ENCODE results near the gene NLRP9.

The NLRP9 gene

GRCh38 chr19:55700813-55701212, 37.4 kb downstream of the NLRP9 start:
- no peaks in the 10 kb centered on the region for H3K79me2 ChIP-seq (ENCODE audit: control insufficient read depth, low read length)
- H4K20me1 ChIP-seq (ENCODE audit: control insufficient read depth, insufficient read depth, low read depth, low read length): no peaks in the 10 kb centered on the region
- TF ChIP-seq EZH2phosphoT487 (IDR thresholded peaks at IDR 0.05; ENCODE audit: borderline replicate concordance, low read length) (no peak), CTCF (IDR thresholded peaks at IDR 0.05; ENCODE audit: low read depth, low read length, poor library complexity, severe bottlenecking) (no peak)
- H3K4me1 ChIP-seq (ENCODE audit: control insufficient read depth, low read length): no peaks in the 10 kb centered on the region
- no peak overlapping the region for H3K27ac ChIP-seq (ENCODE audit: low read depth, low read length)
- no peak overlapping the region for H3K4me3 ChIP-seq (ENCODE audit: low read length)
- peaks cover 58% of the 10 kb centered on the region for H3K36me3 ChIP-seq (ENCODE audit: control insufficient read depth, low read length)
- H3K4me2 ChIP-seq (ENCODE audit: low read length): no peak overlapping the region
- no peaks in the 10 kb centered on the region for H3K27me3 ChIP-seq (ENCODE audit: control insufficient read depth, low read length)
- no peaks in the 10 kb centered on the region for H3K9me2 ChIP-seq (replicated peaks; ENCODE audit: control insufficient read depth, low read length)
- H3F3A ChIP-seq (ENCODE audit: control insufficient read depth, insufficient read depth): no peaks in the 10 kb centered on the region; the same call in 1 of the 2 replicates
- no peaks in the 10 kb centered on the region for H3K9me3 ChIP-seq (ENCODE audit: control insufficient read depth, insufficient read depth, low read length)

- H3F3A ChIP-seq (ENCODE audit: control insufficient read depth, insufficient read depth): no peaks in the 10 kb centered on the region
- H3K9me3 ChIP-seq (ENCODE audit: control insufficient read depth, insufficient read depth, low read length): no peaks in the 10 kb centered on the region
- H3K27me3 ChIP-seq (ENCODE audit: control insufficient read depth, low read length): no peaks in the 10 kb centered on the region
- H4K20me1 ChIP-seq (ENCODE audit: control insufficient read depth, insufficient read depth, low read depth, low read length): no peaks in the 10 kb centered on the region
- no peak overlapping the region for H3K4me3 ChIP-seq (ENCODE audit: low read length)
- no peaks in the 10 kb centered on the region for H3K9me2 ChIP-seq (replicated peaks; ENCODE audit: control insufficient read depth, low read length)
- peaks cover 66% of the 10 kb centered on the region for H3K36me3 ChIP-seq (ENCODE audit: control insufficient read depth, low read length)
- H3K27ac ChIP-seq (ENCODE audit: low read depth, low read length): no peak overlapping the region
- no peak overlapping the region for H3K4me2 ChIP-seq (ENCODE audit: low read length)
- H3K4me1 ChIP-seq (ENCODE audit: control insufficient read depth, low read length): no peaks in the 10 kb centered on the region
- no peaks in the 10 kb centered on the region for H3K79me2 ChIP-seq (ENCODE audit: control insufficient read depth, low read length)
- TF ChIP-seq CTCF (IDR thresholded peaks at IDR 0.05; ENCODE audit: low read depth, low read length, poor library complexity, severe bottlenecking) (no peak), EZH2phosphoT487 (IDR thresholded peaks at IDR 0.05; ENCODE audit: borderline replicate concordance, low read length) (no peak)
These were observed 39.0 kb downstream of the NLRP9 start for GRCh38 chr19:55699221-55699620.

- no peak for TF ChIP-seq EZH2phosphoT487 (IDR thresholded peaks at IDR 0.05; ENCODE audit: borderline replicate concordance, low read length)
- Histone ChIP-seq H3K36me3 (ENCODE audit: control insufficient read depth, low read length) (peaks cover 67% of the 10 kb centered on the region), H4K20me1 (ENCODE audit: control insufficient read depth, insufficient read depth, low read depth, low read length) (no peaks in the 10 kb centered on the region)
These were observed 39.9 kb downstream of the NLRP9 start for GRCh38 chr19:55698256-55698655.

DNA sequence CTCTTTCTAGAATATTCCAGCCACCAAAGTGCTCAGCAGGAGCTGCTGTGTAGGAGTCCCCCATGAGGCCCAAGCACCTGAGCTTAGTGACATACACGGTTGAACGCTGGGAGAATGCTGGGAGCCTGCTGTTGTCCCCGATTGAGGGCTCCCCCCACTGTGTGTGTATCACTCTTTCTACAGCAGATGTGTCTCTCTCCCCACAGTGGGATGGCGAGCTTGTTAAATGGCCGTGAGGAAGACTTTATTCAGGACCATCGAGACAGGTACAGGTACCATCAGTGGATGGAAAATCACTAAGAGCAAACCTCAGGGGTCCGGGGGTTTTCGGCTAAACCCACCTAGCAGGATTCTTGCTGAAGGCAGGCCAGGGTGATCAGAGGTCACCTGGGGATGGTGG, 40.5 kb downstream of the NLRP9 start:
- Histone ChIP-seq H3K4me2 (ENCODE audit: low read length) (no peak overlapping the region), H4K20me1 (ENCODE audit: control insufficient read depth, insufficient read depth, low read depth, low read length) (no peaks in the 10 kb centered on the region), H3K4me3 (ENCODE audit: low read length) (no peak overlapping the region), H3K27ac (ENCODE audit: low read depth, low read length) (no peak overlapping the region), H3K9me3 (ENCODE audit: control insufficient read depth, insufficient read depth, low read length) (no peaks in the 10 kb centered on the region), H3F3A (ENCODE audit: control insufficient read depth, insufficient read depth) (no peaks in the 10 kb centered on the region), H3K79me2 (ENCODE audit: control insufficient read depth, low read length) (no peaks in the 10 kb centered on the region), H3K36me3 (ENCODE audit: control insufficient read depth, low read length) (peaks cover 72% of the 10 kb centered on the region), H3K9me2 (replicated peaks; ENCODE audit: control insufficient read depth, low read length) (no peaks in the 10 kb centered on the region), H3K4me1 (ENCODE audit: control insufficient read depth, low read length) (no peaks in the 10 kb centered on the region), H3K27me3 (ENCODE audit: control insufficient read depth, low read length) (no peaks in the 10 kb centered on the region)
- TF ChIP-seq CTCF (IDR thresholded peaks at IDR 0.05; ENCODE audit: low read depth, low read length, poor library complexity, severe bottlenecking) (no peak), EZH2phosphoT487 (IDR thresholded peaks at IDR 0.05; ENCODE audit: borderline replicate concordance, low read length) (no peak)

More at GRCh38 chr19:55698256-55698655, 39.9 kb downstream of the NLRP9 start:
- Histone ChIP-seq H3F3A (ENCODE audit: control insufficient read depth, insufficient read depth) (no peaks in the 10 kb centered on the region), H3K9me2 (replicated peaks; ENCODE audit: control insufficient read depth, low read length) (no peaks in the 10 kb centered on the region), H3K79me2 (ENCODE audit: control insufficient read depth, low read length) (no peaks in the 10 kb centered on the region), H3K9me3 (ENCODE audit: control insufficient read depth, insufficient read depth, low read length) (no peaks in the 10 kb centered on the region), H3K4me3 (ENCODE audit: low read length) (no peak overlapping the region), H3K4me2 (ENCODE audit: low read length) (no peak overlapping the region), H3K27me3 (ENCODE audit: control insufficient read depth, low read length) (no peaks in the 10 kb centered on the region), H3K27ac (ENCODE audit: low read depth, low read length) (no peak overlapping the region), H3K4me1 (ENCODE audit: control insufficient read depth, low read length) (no peaks in the 10 kb centered on the region)
